ENCODE results near the gene TPX2. TPM values are rescaled to one million over a fixed set of nuclear protein-coding genes. Genes with fewer than 3 reads are reported as not detected.

The TPX2 gene
- polyA plus RNA-seq, 1 of the 3 experiments (the other 2 are of a cell fraction), result 17.1 TPM

GRCh38 chr20:31840906-31841816, 102.1 kb downstream of the TPX2 start:
- peaks cover 31% of the 10 kb centered on the region for H3F3A ChIP-seq (replicated peaks; ENCODE audit: insufficient read depth)
- H3K36me3 ChIP-seq (replicated peaks in 1 of 2; ENCODE audit: control insufficient read depth in 1 of 2, insufficient read depth in 2 of 2, low read length in 1 of 2), result no peaks in the 10 kb centered on the region
- peaks cover 52 to 57% of the 10 kb centered on the region in 2 experiments for H3K4me1 ChIP-seq (ENCODE audit: control insufficient read depth in 1 of 2, insufficient read depth in 2 of 2, low read depth in 1 of 2, low read length in 1 of 2)
- no peaks in the 10 kb centered on the region for H3K9me2 ChIP-seq
- H3K27ac ChIP-seq (ENCODE audit: low read depth in 2 of 2, low read length in 1 of 2), result peak overlapping the region; percentile 17 to 76
- no peaks in the 10 kb centered on the region for H3K27me3 ChIP-seq (ENCODE audit: insufficient read depth)
- H3K4me3 ChIP-seq (ENCODE audit: low read depth in 2 of 2, low read length in 1 of 2), result no peak overlapping the region
- no peak overlapping the region for H2AFZ ChIP-seq (ENCODE audit: low read depth)
- ChIA-PET CTCF (interaction anchor here (1.4 to 15.5 kb wide), 3 partner anchors 12 to 111 kb away, joined by 3 to 174 read pairs (median 20); partner anchors contain the start of gene PDRG1), POLR2A (no interaction called here)
- no peak for DNase-seq
- WGBS (ENCODE audit: low lambda C conversion rate), result 83% methylated on average over 14 of the region's 15 CpGs
- H3K9me3 ChIP-seq, result no peaks in the 10 kb centered on the region
- H3K79me2 ChIP-seq (ENCODE audit: insufficient read depth), result no peaks in the 10 kb centered on the region
- no peaks in the 10 kb centered on the region for H4K20me1 ChIP-seq (ENCODE audit: insufficient read depth)
- TF ChIP-seq RCOR1 (IDR thresholded peaks at IDR 0.05; ENCODE audit: low read length), result no peak
- no peak for TF ChIP-seq POLR2AphosphoS5 (IDR thresholded peaks at IDR 0.05; ENCODE audit: low read depth, low read length)
- no peak for TF ChIP-seq MXI1 (IDR thresholded peaks at IDR 0.05; ENCODE audit: low read depth, low read length)
- no peak for TF ChIP-seq TCF12 (IDR thresholded peaks at IDR 0.05)
- TF ChIP-seq REST (IDR thresholded peaks at IDR 0.05; ENCODE audit: low read depth, low read length), result no peak
- H3K9ac ChIP-seq, result no peak overlapping the region; the same call in 1 of the 2 replicates
- peak overlapping the region; percentile 69; the same call in 1 of the 2 replicates for H3K4me2 ChIP-seq

- no peak for DNase-seq
- WGBS (ENCODE audit: low lambda C conversion rate), result 45% methylated on average over 5 of the region's 8 CpGs
- no peaks in the 10 kb centered on the region for H3K9me3 ChIP-seq
- H3K9ac ChIP-seq, result peak overlapping the region; percentile 31; the same call in 1 of the 2 replicates
- H3F3A ChIP-seq (replicated peaks; ENCODE audit: insufficient read depth), result peaks cover 31% of the 10 kb centered on the region
- H3K27ac ChIP-seq (ENCODE audit: low read depth in 2 of 2, low read length in 1 of 2), result peak overlapping the region; percentile 71 to 76; a peak in 3 of 4 replicates
- H3K27me3 ChIP-seq (ENCODE audit: insufficient read depth), result no peaks in the 10 kb centered on the region
- no peak overlapping the region for H2AFZ ChIP-seq (ENCODE audit: low read depth)
- H3K36me3 ChIP-seq (replicated peaks in 1 of 2; ENCODE audit: control insufficient read depth in 1 of 2, insufficient read depth in 2 of 2, low read length in 1 of 2), result no peaks in the 10 kb centered on the region
- CTCF ChIA-PET, result interaction anchor here (1.1 to 15.5 kb wide), 4 partner anchors 8 to 183 kb away, joined by 3 to 174 read pairs (median 16); no protein-coding TSS in a partner anchor
- no peaks in the 10 kb centered on the region for H3K79me2 ChIP-seq (ENCODE audit: insufficient read depth)
- peaks cover 44 to 49% of the 10 kb centered on the region in 2 experiments for H3K4me1 ChIP-seq (ENCODE audit: control insufficient read depth in 1 of 2, insufficient read depth in 2 of 2, low read depth in 1 of 2, low read length in 1 of 2)
- H3K4me2 ChIP-seq, result peak overlapping the region; percentile 69; the same call in 1 of the 2 replicates
- no peaks in the 10 kb centered on the region for H4K20me1 ChIP-seq (ENCODE audit: insufficient read depth)
- H3K4me3 ChIP-seq (ENCODE audit: low read depth in 2 of 2, low read length in 1 of 2), result no peak overlapping the region
- POLR2A ChIA-PET, result no interaction called here
- no peaks in the 10 kb centered on the region for H3K9me2 ChIP-seq
- TF ChIP-seq RFX5 (IDR thresholded peaks at IDR 0.05; ENCODE audit: low read length), result no peak
- no peak; the same call in 1 of the 2 replicates for TF ChIP-seq RXRA (IDR thresholded peaks at IDR 0.05; ENCODE audit: borderline replicate concordance, low read depth)
- TF ChIP-seq NFIC (IDR thresholded peaks at IDR 0.05; ENCODE audit: borderline replicate concordance), result peak; percentile 95
- TF ChIP-seq TAF1 (IDR thresholded peaks at IDR 0.05; ENCODE audit: borderline replicate concordance, low read depth, low read length), result no peak; the same call in 1 of the 2 replicates
- TF ChIP-seq EZH2phosphoT487 (IDR thresholded peaks at IDR 0.05; ENCODE audit: borderline replicate concordance, low read depth), result no peak
- no peak; the same call in 1 of the 2 replicates for TF ChIP-seq JUND (IDR thresholded peaks at IDR 0.05)
- no peak for TF ChIP-seq TEAD4 (IDR thresholded peaks at IDR 0.05; ENCODE audit: borderline replicate concordance, insufficient read depth)
- TF ChIP-seq GATA2 (CRISPR knock-in tag; IDR thresholded peaks at IDR 0.05), result no peak
- peak; percentile 62; the same call in 1 of the 2 replicates for TF ChIP-seq FOSL2 (IDR thresholded peaks at IDR 0.05; ENCODE audit: borderline replicate concordance, low read depth)
- no peak for TF ChIP-seq SIN3A (IDR thresholded peaks at IDR 0.05; ENCODE audit: borderline replicate concordance, low read depth, low read length)
- TF ChIP-seq RCOR1 (IDR thresholded peaks at IDR 0.05; ENCODE audit: low read length), result no peak
- no peak for TF ChIP-seq MEF2A (IDR thresholded peaks at IDR 0.05; ENCODE audit: borderline replicate concordance, low read depth)
- TF ChIP-seq EP300 (IDR thresholded peaks at IDR 0.05; ENCODE audit: borderline replicate concordance in 1 of 2, low read depth in 1 of 2, low read length in 1 of 2), result peak in 1 of 2 experiments; percentile 50; a peak in 1 of 4 replicates
- no peak for TF ChIP-seq SMC3 (IDR thresholded peaks at IDR 0.05; ENCODE audit: low read depth, low read length)
- no peak for TF ChIP-seq NRF1 (IDR thresholded peaks at IDR 0.05; ENCODE audit: low read depth, low read length)
- no peak for TF ChIP-seq GABPA (IDR thresholded peaks at IDR 0.05; ENCODE audit: low read depth)
- peak; percentile 63 for TF ChIP-seq TCF12 (IDR thresholded peaks at IDR 0.05)
- TF ChIP-seq POLR2AphosphoS5 (IDR thresholded peaks at IDR 0.05; ENCODE audit: low read depth, low read length), result no peak
- TF ChIP-seq USF1 (IDR thresholded peaks at IDR 0.05; ENCODE audit: borderline replicate concordance, low read depth), result no peak
These were observed 102.8 kb downstream of the TPX2 start for GRCh38 chr20:31841928-31842327.
